D721Med (cell line): ENCODE results near the gene CD274.
A peak's percentile ranks its signal among the peaks of the same experiment; 100 is the strongest.

Source experiments
- DNase-seq: peaks from one replicate; pipeline ENCODE4 v3.0.0; 2011; ENCODE audit warnings: low spot score; ENCODE audit not compliant: insufficient read length
- FAIRE-seq: peaks from 2 replicates; lab custom pipeline; 2011; peaks lifted over from hg19 to GRCh38; lab: Jason Lieb, UNC
- TF ChIP-seq, protein P1 (sequence below): IDR thresholded peaks from 2 replicates; pipeline ENCODE4 v1.5.1; 2012; ENCODE audit warnings: mild to moderate bottlenecking, control low read depth; ENCODE audit not compliant: insufficient read depth; ENCODE audit errors: missing control alignments

CD274 gene

DNA sequence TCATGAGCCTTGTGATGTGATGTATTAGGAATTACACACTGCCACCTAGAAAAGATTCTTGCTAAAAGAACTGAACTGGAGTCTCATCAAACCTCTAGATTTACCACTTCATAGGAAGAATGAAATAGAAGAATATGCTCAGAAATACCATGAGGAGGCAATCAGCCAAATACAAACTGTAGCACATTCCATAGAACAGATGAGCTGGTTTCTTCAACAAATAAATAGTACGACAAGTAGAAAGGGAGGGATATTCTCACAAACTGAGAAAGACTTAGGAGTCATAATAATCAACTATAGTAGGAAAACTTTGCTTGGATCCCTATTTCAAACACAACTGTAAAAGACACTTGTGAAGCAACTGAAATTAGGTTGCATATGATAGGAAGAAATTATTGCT lies 28.1 kb upstream of the CD274 start:
- FAIRE-seq (no peak), DNase-seq (no peak)
- TF ChIP-seq, protein P1, sequence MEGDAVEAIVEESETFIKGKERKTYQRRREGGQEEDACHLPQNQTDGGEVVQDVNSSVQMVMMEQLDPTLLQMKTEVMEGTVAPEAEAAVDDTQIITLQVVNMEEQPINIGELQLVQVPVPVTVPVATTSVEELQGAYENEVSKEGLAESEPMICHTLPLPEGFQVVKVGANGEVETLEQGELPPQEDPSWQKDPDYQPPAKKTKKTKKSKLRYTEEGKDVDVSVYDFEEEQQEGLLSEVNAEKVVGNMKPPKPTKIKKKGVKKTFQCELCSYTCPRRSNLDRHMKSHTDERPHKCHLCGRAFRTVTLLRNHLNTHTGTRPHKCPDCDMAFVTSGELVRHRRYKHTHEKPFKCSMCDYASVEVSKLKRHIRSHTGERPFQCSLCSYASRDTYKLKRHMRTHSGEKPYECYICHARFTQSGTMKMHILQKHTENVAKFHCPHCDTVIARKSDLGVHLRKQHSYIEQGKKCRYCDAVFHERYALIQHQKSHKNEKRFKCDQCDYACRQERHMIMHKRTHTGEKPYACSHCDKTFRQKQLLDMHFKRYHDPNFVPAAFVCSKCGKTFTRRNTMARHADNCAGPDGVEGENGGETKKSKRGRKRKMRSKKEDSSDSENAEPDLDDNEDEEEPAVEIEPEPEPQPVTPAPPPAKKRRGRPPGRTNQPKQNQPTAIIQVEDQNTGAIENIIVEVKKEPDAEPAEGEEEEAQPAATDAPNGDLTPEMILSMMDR = no peak

DNA sequence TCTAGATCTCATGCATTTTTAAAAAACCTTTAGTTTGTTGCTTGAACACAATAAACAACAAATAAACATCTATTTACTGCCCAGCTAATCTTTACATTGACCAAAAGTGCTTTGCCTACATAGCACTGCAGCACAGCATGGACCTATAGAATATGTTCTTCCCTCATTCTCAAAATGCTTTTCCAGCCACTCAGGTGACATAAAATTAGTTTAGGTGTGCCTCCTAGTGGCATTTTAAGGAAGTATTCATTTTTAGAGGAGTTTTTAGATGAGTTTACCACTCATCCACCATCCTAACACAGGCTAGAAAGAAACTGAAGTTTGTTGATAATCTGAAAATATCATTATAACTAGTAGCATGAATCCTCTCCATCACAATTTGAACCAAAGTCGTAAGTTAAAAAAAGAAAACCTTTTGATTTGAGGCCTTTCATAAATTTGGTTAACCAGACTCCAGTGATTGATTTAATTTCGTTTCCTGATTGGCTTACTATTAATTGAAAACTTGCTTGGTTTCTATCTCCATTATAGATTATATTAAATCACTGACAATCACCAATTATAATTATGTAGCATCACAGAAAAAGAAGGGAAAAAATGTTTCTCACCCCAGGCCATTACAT lies 25.2 kb upstream of the CD274 start:
- TF ChIP-seq, protein P1 = peak; percentile 45
- FAIRE-seq = no peak
- DNase-seq = no peak

DNA sequence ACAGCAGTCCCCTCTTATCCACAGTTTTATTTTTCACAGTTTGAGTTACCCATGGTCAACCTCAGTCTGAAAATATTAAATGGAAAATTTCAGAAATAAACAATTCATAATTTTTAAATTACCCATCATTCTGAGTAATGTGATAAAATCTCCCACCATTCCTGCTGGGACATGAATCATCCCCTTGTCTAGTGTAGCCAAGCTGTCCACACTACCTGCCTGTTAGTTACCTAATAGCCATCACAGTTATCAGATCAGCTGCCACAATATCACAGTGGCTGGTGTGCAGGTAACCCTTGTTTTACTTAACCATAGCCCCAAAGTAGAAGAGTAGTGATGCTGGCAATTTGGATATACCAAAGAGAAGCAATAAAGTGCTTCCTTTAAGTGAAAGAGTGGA lies 23.3 kb upstream of the CD274 start:
- TF ChIP-seq, protein P1 = no peak
- FAIRE-seq = no peak
- no peak for DNase-seq

DNA sequence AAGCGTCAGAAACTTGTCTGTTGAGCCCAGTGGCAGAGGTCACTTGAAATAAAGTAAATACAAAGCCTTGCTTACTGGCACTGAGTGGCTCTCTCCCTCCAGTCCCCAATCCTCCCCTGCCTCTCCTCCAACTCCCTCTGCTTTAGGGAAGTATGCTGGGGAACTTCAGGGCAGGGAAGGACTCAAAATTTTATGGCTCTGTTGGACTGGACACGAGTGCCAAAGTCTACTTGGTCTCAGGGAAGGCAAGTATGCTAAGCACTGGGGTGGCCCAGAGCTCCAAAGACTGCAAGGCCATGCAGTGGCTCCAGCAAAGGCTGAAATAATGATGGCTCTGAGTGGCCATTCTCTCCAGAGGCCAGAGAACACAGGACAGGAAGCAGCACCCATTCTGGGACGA lies 22.2 kb upstream of the CD274 start:
- DNase-seq (no peak), FAIRE-seq (no peak)
- TF ChIP-seq, protein P1 = no peak

DNA sequence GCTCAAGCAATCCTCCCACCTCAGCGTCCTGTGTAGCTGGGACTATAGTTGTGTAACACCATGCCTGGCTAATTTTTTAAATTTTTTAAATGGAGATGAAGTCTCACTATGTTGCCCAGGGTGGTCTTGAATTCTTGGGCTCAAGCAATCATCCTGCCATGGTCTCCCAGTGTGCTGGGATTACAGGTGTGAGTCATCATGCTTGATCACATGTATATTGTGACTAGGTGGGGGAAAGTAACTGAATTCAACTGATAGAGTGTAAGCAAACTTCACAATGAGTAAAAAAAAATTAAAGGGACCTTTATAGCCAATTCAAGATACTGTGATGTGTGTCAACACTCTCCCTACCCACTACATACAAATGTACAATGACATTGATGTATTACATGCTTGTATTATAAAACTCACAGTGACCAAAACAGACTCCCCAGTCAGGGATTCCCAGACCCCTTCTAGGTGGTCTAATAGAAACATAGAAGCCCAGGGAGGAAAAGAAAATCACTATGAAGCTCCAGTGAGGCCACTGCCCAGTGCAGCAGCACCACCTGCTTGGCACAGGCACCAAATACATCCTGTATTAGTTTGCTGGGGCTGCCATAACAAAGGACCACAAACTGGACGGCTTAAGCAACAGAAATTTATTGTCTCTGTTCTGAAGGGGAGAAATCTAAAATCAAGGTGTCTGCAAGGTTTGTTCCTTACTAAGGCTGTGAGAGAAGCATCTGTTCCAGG lies 21.4 kb upstream of the CD274 start:
- DNase-seq (no peak), FAIRE-seq (no peak)
- TF ChIP-seq, protein P1 = no peak

DNA sequence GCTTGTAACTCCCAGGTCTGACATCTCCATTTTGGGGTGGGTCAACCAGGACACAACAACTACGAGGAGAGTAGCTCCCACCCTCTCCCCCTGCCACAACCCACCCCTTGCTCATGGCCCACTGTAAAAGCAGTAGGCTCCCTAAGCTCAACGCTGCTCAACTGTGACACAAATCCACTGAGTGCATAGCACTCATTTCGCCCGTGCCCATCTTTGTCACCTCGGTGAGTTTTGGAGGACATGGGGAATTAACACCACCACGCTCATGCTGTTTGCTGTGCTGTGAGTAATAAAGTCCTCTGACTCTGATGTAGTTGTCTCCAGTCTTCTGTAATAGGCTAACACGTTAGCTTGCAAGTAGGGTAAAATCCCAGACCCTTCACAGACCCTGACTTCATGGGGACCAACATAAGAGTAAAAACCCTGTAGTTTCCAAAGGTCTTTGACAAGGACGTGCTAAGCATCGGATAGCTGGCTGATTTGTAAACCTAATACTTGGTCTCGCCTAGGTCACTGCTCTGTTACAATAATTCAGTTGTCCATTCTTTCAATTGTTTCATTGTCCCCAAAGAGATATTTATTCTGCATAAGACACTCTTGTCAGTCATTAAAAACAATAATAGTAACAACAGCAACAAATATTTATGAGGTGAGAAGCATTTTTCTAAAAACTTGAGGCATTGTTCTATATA lies 20.3 kb upstream of the CD274 start:
- DNase-seq (no peak), FAIRE-seq (no peak)
- TF ChIP-seq, protein P1 = no peak
